ENCODE data around the gene PDX1.

- TF ChIP-seq CTCF (IDR thresholded peaks at IDR 0.05 in 2 of 3, conservative IDR thresholded peaks at IDR 0.05 in 1 of 3; ENCODE audit: insufficient read depth in 2 of 3, low read depth in 1 of 3, low read length in 3 of 3), result no peak
- TF ChIP-seq SP2 (IDR thresholded peaks at IDR 0.05; ENCODE audit: extremely low read depth, low read depth, low read length, poor library complexity, severe bottlenecking), result no peak
- TF ChIP-seq, protein P1, sequence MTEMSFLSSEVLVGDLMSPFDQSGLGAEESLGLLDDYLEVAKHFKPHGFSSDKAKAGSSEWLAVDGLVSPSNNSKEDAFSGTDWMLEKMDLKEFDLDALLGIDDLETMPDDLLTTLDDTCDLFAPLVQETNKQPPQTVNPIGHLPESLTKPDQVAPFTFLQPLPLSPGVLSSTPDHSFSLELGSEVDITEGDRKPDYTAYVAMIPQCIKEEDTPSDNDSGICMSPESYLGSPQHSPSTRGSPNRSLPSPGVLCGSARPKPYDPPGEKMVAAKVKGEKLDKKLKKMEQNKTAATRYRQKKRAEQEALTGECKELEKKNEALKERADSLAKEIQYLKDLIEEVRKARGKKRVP (CRISPR knock-in tag; IDR thresholded peaks at IDR 0.05), result no peak
- no peak for TF ChIP-seq MAFK (IDR thresholded peaks at IDR 0.05; ENCODE audit: low read length)
- TF ChIP-seq SAP30 (IDR thresholded peaks at IDR 0.05; ENCODE audit: borderline replicate concordance, insufficient read depth, low read depth, low read length, poor library complexity, severe bottlenecking), result no peak
- TF ChIP-seq PURB (CRISPR knock-in tag; IDR thresholded peaks at IDR 0.05; ENCODE audit: low read depth), result no peak
- TF ChIP-seq NFYB (IDR thresholded peaks at IDR 0.05; ENCODE audit: extremely low read depth, insufficient read length), result no peak
Observed at GRCh38 chr13:27933118-27933517, 13.3 kb downstream of the PDX1 start.

Data from K562 (cell line).